Mucosa of rectum (tissue), 2 donors: Measurements from ENCODE around the gene AGAP3.

Experiments used
- H3K27ac ChIP-seq, 2 donors: one replicate each; pipeline ENCODE4 v1.7.0; 2013; ENCODE audit warnings: inconsistent platforms in 2 of 2, low read depth in 2 of 2, low read length in 2 of 2
- H3K27me3 ChIP-seq, 2 donors: one replicate each; pipeline ENCODE4 v1.7.0; 2013; ENCODE audit warnings: low read length in 2 of 2; ENCODE audit not compliant: control insufficient read depth in 2 of 2, insufficient read depth in 2 of 2
- H3K36me3 ChIP-seq, 2 donors: one replicate each; pipeline ENCODE4 v1.7.0; 2013; ENCODE audit warnings: low read length in 2 of 2; ENCODE audit not compliant: control insufficient read depth in 2 of 2, insufficient read depth in 2 of 2
- H3K4me1 ChIP-seq, 2 donors: one replicate each; pipeline ENCODE4 v1.7.0; 2013; ENCODE audit warnings: low read length in 2 of 2, mild to moderate bottlenecking in 1 of 2; ENCODE audit not compliant: control insufficient read depth in 2 of 2, insufficient read depth in 2 of 2
- H3K4me3 ChIP-seq, 2 donors: one replicate each; pipeline ENCODE4 v1.7.0; 2013; ENCODE audit warnings: low read length in 2 of 2
- H3K9ac ChIP-seq, 2 donors: one replicate each; pipeline ENCODE4 v1.7.0; 2013; ENCODE audit warnings: low read length in 2 of 2, low read depth in 1 of 2, mild to moderate bottlenecking in 1 of 2
- H3K9me3 ChIP-seq, 2 donors: one replicate each; pipeline ENCODE4 v1.7.0; 2013; ENCODE audit warnings: low read length in 2 of 2; ENCODE audit not compliant: control insufficient read depth in 2 of 2
- donor health status: healthy.
- donor health status: Normal muscosa, but diverticular disease.

The AGAP3 gene

DNA sequence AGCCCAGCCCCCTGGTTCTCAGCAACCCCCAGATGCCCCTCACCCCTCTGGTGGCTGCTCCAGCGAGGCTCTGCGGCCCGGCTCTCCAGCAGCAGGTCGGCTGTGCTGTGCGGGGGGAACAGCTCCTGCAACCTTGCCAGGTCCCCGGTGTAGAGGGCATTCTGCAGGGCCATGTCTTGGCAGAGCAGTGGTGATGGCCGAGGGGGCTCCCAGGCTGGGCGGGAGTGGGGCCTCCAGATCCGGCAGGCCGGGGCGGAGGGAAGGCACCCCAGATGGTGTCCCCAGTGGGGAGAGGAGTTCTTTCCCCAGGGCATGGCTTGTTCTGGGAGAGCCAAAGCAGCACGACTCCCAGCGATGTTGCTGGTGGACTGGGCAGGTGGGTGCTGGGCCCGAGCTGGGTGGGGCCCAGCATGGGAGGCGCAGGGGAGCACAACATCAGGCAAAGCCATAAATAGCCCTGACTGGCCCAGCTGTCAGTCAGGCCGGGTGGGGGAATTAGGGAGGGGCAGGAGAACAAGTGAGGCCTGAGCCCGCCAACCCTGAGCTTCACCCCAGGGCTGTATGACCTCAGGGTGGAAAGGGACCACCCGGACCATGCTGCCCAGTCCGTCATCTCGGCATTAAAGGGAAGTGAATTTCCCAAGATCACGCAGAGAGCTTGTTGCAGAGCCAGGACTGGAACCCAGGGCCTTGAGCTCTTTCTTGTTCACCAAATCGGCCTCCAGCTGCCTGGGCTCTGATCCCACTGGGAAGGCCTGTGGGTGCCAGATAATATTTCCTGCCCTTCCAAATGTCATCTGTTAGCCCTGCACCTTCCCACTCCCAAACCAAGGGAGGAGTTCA is 101.4 kb downstream of the AGAP3 start:
- Histone ChIP-seq H3K27me3 (peaks cover 0 to 3% of the 10 kb centered on the region in 2 donors), H3K4me3 (no peak overlapping the region), H3K9ac (no peak overlapping the region), H3K9me3 (no peaks in the 10 kb centered on the region), H3K27ac (no peak overlapping the region), H3K36me3 (no peaks in the 10 kb centered on the region), H3K4me1 (no peaks in the 10 kb centered on the region)

DNA sequence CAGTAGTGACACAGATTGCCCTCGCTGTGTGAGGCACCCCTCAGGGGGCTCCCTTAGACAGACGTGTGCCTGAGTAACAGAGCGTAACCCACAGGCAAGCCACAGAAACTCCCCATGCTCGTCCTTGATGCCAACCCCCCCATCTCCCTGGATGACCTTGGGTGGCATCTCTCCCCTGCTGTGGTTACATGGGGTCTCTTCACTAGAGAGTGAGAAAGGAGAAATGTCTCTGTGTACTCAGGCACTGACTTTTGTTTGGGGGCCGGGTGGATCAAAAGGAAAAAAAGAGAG is 101.9 kb downstream of the AGAP3 start:
- H3K9me3 ChIP-seq, result no peaks in the 10 kb centered on the region

DNA sequence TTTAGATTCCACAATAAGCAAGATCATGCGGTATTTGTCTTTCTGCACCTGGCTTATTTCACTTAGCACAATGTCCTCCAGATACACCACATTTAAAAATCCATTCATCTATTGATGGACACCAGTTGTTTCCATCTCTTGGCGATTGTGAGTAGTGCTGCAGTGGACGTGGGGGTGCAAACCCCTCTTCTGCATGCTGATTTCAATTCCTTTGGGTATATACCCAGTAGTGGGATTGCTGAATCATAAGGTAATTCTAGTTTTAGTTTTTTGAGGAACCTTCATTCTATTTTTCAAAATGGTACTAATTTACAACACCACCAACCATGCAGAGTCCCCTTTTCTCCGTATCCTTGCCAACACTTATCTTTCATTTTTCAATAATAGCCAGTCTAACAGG is 102.8 kb downstream of the AGAP3 start:
- H3K36me3 ChIP-seq, result no peaks in the 10 kb centered on the region
- H3K9ac ChIP-seq, result no peak overlapping the region
- H3K4me3 ChIP-seq, result no peak overlapping the region
- H3K9me3 ChIP-seq, result no peaks in the 10 kb centered on the region
- H3K4me1 ChIP-seq, result no peaks in the 10 kb centered on the region
- peaks cover 0 to 3% of the 10 kb centered on the region in 2 donors for H3K27me3 ChIP-seq
- H3K27ac ChIP-seq, result no peak overlapping the region

More for the DNA sequence above, 101.9 kb downstream of the AGAP3 start:
- Histone ChIP-seq H3K4me3 (no peak overlapping the region), H3K4me1 (no peaks in the 10 kb centered on the region), H3K36me3 (no peaks in the 10 kb centered on the region), H3K9ac (no peak overlapping the region), H3K27ac (no peak overlapping the region), H3K27me3 (peaks cover 0 to 3% of the 10 kb centered on the region in 2 donors)

DNA sequence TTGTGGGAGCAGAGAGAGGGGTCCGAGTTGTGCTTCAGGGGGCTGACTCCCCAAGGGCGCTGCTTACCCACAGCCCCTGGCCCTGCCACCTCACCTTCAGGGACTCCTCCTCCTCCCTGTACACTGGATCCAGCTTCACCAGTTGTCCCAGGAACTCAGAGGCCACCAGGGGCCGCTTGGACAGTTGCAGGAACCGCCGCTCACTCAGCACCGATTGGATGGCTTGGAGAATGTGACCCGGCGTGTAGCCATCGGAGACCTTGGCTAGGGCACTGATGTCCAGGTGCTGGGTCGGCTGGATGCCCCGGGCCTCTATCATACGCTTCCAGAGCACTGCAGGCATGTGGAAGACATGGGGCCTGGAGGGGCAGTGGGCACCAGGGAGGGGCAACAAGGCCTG is 105.3 kb downstream of the AGAP3 start:
- no peak overlapping the region for H3K27ac ChIP-seq
- no peaks in the 10 kb centered on the region for H3K36me3 ChIP-seq
- peaks cover 6 to 18% of the 10 kb centered on the region in 2 donors for H3K27me3 ChIP-seq
- no peak overlapping the region for H3K9ac ChIP-seq
- H3K4me3 ChIP-seq, result no peak overlapping the region
- H3K4me1 ChIP-seq, result no peaks in the 10 kb centered on the region
- H3K9me3 ChIP-seq, result no peaks in the 10 kb centered on the region

DNA sequence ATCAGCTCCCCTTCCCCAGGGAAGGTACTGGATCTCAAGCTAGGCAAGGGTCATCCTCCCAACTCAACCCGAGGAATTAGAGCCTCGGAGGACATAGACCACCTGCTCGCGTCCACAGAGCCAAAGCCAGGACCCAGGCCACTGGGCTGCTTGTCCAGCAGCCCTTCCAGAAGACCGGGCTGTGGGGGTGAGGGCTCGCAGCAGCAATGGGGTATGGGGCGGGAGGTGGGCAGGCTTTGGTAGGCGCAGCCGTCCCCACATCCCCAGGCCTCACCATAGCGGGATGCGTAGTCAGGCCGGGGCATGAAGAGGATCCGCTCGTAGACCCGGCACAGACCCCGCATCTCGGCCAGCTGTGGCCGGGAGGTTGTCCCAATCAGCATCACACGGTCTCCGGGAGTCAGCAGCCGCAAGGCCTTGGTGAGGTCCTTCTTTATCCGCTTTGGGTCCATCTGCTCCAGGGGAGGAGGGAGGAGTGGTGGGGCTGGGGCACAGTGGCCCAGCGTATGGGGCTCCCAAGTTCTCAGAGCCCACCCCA is 105.8 kb downstream of the AGAP3 start:
- H3K4me3 ChIP-seq, result no peak overlapping the region
- H3K9me3 ChIP-seq, result no peaks in the 10 kb centered on the region
- no peak overlapping the region for H3K9ac ChIP-seq
- H3K27ac ChIP-seq, result no peak overlapping the region
- no peaks in the 10 kb centered on the region for H3K4me1 ChIP-seq
- H3K36me3 ChIP-seq, result no peaks in the 10 kb centered on the region
- H3K27me3 ChIP-seq, result peaks cover 6 to 18% of the 10 kb centered on the region in 2 donors

DNA sequence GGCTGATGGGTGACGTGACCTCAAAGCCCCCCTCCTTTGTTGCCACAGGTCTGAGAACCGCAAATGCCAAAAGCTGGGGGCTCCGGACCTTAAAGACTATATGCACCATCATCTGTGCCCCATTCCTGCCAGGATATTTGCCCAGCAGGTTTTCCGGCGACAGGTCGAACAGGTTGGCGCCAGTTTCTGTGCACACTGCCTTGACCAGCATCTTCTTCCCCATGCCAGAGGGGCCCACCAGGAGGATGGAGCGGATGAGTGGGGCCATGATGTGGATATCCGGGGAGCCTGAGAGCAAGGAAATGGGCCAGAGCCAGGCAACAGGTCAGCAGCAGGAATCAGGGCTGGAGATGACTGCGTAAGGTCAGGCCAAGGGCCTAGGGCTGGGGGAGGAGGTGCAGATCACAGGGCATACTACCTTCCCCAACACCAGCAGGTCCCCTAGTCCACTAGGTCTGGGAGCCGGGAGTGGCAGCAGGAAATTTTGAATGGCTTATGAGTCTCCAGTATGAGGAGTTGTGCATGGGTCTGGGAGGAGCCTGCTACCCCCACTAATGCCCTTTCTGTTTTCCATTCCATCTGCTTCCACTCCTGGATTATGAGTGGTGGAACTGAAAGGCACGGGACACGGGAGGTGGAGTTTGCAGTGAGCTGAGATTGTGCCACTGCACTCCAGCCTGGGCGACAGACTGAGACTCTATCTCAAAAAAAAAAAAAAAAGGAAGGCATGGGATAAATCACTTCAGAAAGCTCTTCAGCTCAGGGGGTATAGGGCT is 107.1 kb downstream of the AGAP3 start:
- Histone ChIP-seq H3K9ac (no peak overlapping the region), H3K36me3 (no peaks in the 10 kb centered on the region), H3K4me1 (no peaks in the 10 kb centered on the region), H3K27me3 (peaks cover 6 to 21% of the 10 kb centered on the region in 2 donors), H3K27ac (no peak overlapping the region), H3K4me3 (no peak overlapping the region), H3K9me3 (no peaks in the 10 kb centered on the region)
